ENCODE data around the gene TNFRSF19. TPM values are rescaled to one million over a fixed set of nuclear protein-coding genes. Genes with fewer than 3 reads are reported as not detected.

The TNFRSF19 gene
- total RNA-seq, 4 donors from 2014 or later = 5.2 to 9.5 (median 7.2) TPM

- H3K4me1 ChIP-seq = peaks cover 0 to 28% (median 5%) of the 10 kb centered on the region in 3 donors
- H3K9me3 ChIP-seq = no peaks in the 10 kb centered on the region
- 45 to 48% methylated on average over 4 of the region's 4 CpGs for WGBS, 2 donors
- DNase-seq = no peak
- no peak overlapping the region for H3K4me3 ChIP-seq
- intact Hi-C loops (cut with DNase I) = no loop called here
- TF ChIP-seq CTCF (IDR thresholded peaks at IDR 0.05) = no peak
- TF ChIP-seq POLR2A (IDR thresholded peaks at IDR 0.05) = no peak
- peak overlapping the region in 2 of 4 donors; percentile 25 to 30 for H3K27ac ChIP-seq
- peaks cover 0 to 4% (median 0%) of the 10 kb centered on the region in 4 donors for H3K27me3 ChIP-seq
- H3K36me3 ChIP-seq = no peaks in the 10 kb centered on the region
Measured at GRCh38 chr13:23551213-23552008, 18.8 kb upstream of the TNFRSF19 start.

- Histone ChIP-seq H3K4me1 (peaks cover 0 to 28% (median 5%) of the 10 kb centered on the region in 3 donors), H3K36me3 (no peaks in the 10 kb centered on the region), H3K9me3 (no peaks in the 10 kb centered on the region), H3K27ac (peak overlapping the region in 2 of 4 donors; percentile 25 to 30), H3K27me3 (no peaks in the 10 kb centered on the region), H3K4me3 (no peak overlapping the region)
- DNase-seq = no peak
- intact Hi-C loops (cut with DNase I) = no loop called here
- TF ChIP-seq POLR2A (IDR thresholded peaks at IDR 0.05) (no peak), CTCF (IDR thresholded peaks at IDR 0.05) (no peak)
- WGBS, 2 donors = 39 to 64% methylated on average over 1 of the region's 1 CpG
Measured at GRCh38 chr13:23552171-23552570, 18.0 kb upstream of the TNFRSF19 start.

DNA sequence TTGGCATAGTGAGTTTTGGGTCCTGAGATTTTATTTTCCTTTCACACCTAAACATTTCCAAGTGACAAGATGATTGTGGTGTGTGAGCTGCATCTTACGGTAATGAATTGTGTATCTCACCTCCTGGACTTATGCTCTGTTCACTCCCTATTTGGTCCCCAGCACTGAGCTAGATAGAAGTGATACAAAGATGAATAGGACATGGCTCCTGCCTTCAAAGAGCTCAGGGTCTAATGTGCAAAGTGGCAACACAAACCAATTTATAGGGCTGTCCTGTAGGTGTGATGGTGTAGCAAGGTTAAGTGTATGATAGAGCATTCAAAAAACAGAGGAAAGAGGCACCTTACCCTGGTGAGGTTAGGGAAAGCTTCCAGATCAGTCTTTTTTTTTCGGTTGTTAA is 17.6 kb upstream of the TNFRSF19 start:
- Histone ChIP-seq H3K4me1 (peaks cover 0 to 24% (median 5%) of the 10 kb centered on the region in 3 donors), H3K27ac (no peak overlapping the region), H3K27me3 (no peaks in the 10 kb centered on the region), H3K4me3 (no peak overlapping the region), H3K36me3 (no peaks in the 10 kb centered on the region), H3K9me3 (no peaks in the 10 kb centered on the region)
- intact Hi-C loops (cut with DNase I) = no loop called here
- no peak for DNase-seq
- TF ChIP-seq POLR2A (IDR thresholded peaks at IDR 0.05) (no peak), CTCF (IDR thresholded peaks at IDR 0.05) (no peak)
- WGBS, 2 donors = 87 to 92% methylated on average over 2 of the region's 2 CpGs

GRCh38 chr13:23554000-23554399 is 16.2 kb upstream of the TNFRSF19 start:
- Histone ChIP-seq H3K4me3 (no peak overlapping the region), H3K9me3 (no peaks in the 10 kb centered on the region), H3K27ac (no peak overlapping the region), H3K36me3 (no peaks in the 10 kb centered on the region), H3K27me3 (no peaks in the 10 kb centered on the region), H3K4me1 (peaks cover 0 to 26% (median 8%) of the 10 kb centered on the region in 3 donors)
- 40 to 67% methylated on average over 3 of the region's 3 CpGs for WGBS, 2 donors
- TF ChIP-seq CTCF (IDR thresholded peaks at IDR 0.05) (no peak), POLR2A (IDR thresholded peaks at IDR 0.05) (no peak)
- intact Hi-C loops (cut with DNase I) = no loop called here
- no peak for DNase-seq

DNA sequence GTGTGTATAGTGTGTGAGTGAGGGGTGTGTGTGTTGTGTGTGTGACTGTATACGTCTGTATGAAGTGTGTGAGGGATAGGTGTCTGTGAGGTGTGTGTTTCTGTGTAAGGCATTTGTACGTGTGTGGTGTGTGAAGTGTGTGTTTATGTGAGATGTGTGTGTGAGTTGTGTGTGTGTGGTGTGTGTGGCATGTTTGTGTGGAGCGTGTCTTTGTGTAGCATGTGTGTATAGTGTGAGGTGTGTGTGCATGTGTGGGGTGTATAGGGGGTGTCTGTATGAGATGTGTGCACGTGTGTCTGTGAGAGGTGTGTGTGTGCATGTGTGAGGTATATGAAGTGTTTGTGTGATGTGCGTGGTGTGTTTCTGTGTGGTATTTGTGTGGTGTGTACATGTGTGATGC is 13.2 kb upstream of the TNFRSF19 start:
- WGBS, 2 donors = 89 to 92% methylated on average over 5 of the region's 5 CpGs
- H3K36me3 ChIP-seq = no peaks in the 10 kb centered on the region
- no peaks in the 10 kb centered on the region for H3K9me3 ChIP-seq
- peaks cover 0 to 29% (median 8%) of the 10 kb centered on the region in 3 donors for H3K4me1 ChIP-seq
- TF ChIP-seq CTCF (IDR thresholded peaks at IDR 0.05) = no peak
- TF ChIP-seq POLR2A (IDR thresholded peaks at IDR 0.05) = no peak
- intact Hi-C loops (cut with DNase I) = no loop called here
- H3K27ac ChIP-seq = no peak overlapping the region
- no peak for DNase-seq
- H3K27me3 ChIP-seq = no peaks in the 10 kb centered on the region
- H3K4me3 ChIP-seq = no peak overlapping the region
